D721Med (cell line): ENCODE results near the gene NLRP3.

ENCODE experiments used
- DNase-seq: peaks from one replicate; pipeline ENCODE4 v3.0.0; 2011; ENCODE audit warnings: low spot score; ENCODE audit not compliant: insufficient read length
- FAIRE-seq: peaks from 2 replicates; lab custom pipeline; 2011; peaks lifted over from hg19 to GRCh38; lab: Jason Lieb, UNC
- TF ChIP-seq, protein P1 (sequence below): IDR thresholded peaks from 2 replicates; pipeline ENCODE4 v1.5.1; 2012; ENCODE audit warnings: mild to moderate bottlenecking, control low read depth; ENCODE audit not compliant: insufficient read depth; ENCODE audit errors: missing control alignments

Gene NLRP3

DNA sequence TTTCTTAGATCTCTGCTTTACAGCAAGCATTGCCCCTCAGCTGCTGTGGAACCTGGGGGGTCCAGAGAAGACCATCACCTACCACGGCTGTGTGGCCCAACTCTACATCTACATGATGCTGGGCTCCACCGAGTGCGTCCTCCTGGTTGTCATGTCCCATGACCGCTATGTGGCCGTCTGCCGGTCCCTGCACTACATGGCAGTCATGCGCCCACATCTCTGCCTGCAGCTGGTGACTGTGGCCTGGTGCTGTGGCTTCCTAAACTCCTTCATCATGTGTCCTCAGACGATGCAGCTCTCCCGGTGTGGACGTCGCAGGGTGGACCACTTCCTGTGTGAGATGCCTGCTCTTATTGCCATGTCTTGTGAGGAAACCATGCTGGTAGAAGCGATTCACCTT, 75.4 kb downstream of the NLRP3 start:
- no peak for FAIRE-seq
- DNase-seq: no peak

DNA sequence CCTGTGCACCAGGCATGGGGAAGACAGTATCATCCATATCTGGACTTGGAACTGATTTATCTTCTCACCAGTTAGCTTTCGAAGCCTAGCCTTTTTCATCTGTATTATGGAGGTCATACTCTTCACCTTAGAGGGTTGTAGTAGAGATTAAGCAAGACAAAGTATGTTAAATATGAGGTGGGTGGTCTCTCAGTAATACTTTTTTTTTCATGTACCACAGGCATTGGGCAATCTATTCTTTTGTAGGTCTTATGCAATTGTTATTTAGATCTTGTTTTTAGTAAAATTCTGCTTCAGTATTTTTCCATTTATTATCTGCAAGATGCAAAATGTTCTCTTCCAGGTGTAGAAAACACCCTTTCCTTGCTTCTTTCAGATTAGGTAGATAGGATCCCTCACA, 77.1 kb downstream of the NLRP3 start:
- FAIRE-seq: no peak
- TF ChIP-seq, protein P1, sequence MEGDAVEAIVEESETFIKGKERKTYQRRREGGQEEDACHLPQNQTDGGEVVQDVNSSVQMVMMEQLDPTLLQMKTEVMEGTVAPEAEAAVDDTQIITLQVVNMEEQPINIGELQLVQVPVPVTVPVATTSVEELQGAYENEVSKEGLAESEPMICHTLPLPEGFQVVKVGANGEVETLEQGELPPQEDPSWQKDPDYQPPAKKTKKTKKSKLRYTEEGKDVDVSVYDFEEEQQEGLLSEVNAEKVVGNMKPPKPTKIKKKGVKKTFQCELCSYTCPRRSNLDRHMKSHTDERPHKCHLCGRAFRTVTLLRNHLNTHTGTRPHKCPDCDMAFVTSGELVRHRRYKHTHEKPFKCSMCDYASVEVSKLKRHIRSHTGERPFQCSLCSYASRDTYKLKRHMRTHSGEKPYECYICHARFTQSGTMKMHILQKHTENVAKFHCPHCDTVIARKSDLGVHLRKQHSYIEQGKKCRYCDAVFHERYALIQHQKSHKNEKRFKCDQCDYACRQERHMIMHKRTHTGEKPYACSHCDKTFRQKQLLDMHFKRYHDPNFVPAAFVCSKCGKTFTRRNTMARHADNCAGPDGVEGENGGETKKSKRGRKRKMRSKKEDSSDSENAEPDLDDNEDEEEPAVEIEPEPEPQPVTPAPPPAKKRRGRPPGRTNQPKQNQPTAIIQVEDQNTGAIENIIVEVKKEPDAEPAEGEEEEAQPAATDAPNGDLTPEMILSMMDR: no peak

More for the DNA sequence above, 75.4 kb downstream of the NLRP3 start:
- TF ChIP-seq, protein P1: no peak

DNA sequence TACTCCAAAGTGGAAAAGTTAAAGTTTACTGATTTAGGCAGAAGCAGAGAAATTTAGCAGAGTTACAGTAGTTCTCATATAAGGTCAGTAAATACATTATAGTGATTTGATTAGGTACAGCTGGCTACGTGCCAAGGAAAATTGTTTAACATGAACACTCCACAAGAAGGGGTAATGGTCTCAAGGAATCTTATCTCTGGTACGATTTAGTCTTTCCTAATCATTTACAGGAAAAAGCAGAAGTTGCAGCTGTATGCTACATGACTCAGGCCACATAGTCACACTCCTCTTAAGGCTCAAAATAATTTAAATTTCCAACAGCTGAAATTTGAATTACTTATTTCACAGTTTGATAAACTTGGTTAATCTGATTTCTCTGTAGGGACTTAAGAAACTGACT, 78.8 kb downstream of the NLRP3 start:
- no peak for DNase-seq
- no peak for FAIRE-seq
- TF ChIP-seq, protein P1: no peak

More for the DNA sequence above, 77.1 kb downstream of the NLRP3 start:
- DNase-seq: no peak

DNA sequence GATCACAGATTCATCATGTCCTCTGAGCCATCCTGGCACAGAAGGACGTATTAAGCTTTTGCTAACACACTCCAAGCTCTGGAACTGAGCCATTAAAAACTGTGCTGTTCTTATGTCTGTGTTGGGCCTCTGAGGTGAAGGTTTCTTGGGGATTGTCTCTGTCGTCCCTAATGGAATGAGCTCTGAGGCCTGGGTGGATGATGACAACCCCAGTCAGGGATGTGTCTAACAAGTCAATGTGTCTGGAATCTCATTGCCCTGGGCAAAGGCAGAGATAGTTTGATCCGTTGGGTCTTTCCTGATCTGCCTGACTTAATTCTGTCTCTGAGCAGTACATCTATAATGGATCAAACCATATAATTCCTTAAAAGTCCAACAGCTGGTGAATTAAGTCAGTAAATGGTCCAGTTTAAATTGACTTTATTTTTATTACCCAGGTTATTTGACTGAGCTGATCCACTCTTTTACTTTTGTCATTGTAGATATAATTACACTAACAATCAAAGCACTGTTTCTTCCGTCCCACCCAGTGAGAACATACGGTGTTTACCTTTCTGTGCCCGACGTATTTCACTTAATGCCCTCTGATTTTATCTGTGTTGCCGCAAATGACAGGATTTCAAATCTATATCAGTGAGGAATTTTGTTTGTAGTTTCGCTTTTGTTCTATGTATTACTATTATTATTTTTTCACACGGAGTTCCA, 80.8 kb downstream of the NLRP3 start:
- TF ChIP-seq, protein P1: no peak
- DNase-seq (no peak), FAIRE-seq (peak; percentile 41)
